Natural killer cell (primary cell): Measurements from ENCODE around the gene KHNYN. TPM values are rescaled to one million over a fixed set of nuclear protein-coding genes. Genes with fewer than 3 reads are reported as not detected.

Experiments
- ATAC-seq, 3 donors: fragments of 150-1000 bp in 2 of 3; fragments of 200-7000 bp in 1 of 3; cut with Tn5 transposase; 1 replicate in 1 of 3; 2 replicates in 2 of 3; pipeline ENCODE4 v1.10.0; 2021; ENCODE audit warnings: mild to moderate bottlenecking in 2 of 3, moderate library complexity in 2 of 3
- DNase-seq, 2 donors: peaks; one replicate each; pipeline versions ENCODE4 v3.0.0 to v3.0.0-alpha.2; 2013 to 2021; ENCODE audit warnings: mixed read lengths in 1 of 2
- H3K27ac ChIP-seq: one replicate; pipeline ENCODE4 v1.5.1; 2013; ENCODE audit warnings: mild to moderate bottlenecking, low read length
- H3K27me3 ChIP-seq: one replicate; pipeline ENCODE4 v1.6.1; 2013; ENCODE audit warnings: low read length; ENCODE audit not compliant: control insufficient read depth, insufficient read depth
- H3K36me3 ChIP-seq: one replicate; pipeline ENCODE4 v1.6.1; 2013; ENCODE audit warnings: low read length; ENCODE audit not compliant: control insufficient read depth, insufficient read depth
- H3K4me1 ChIP-seq: one replicate; pipeline ENCODE4 v1.6.1; 2013; ENCODE audit warnings: low read length; ENCODE audit not compliant: control insufficient read depth, insufficient read depth
- H3K4me3 ChIP-seq: one replicate; pipeline ENCODE4 v1.5.1; 2013; ENCODE audit warnings: low read length
- H3K9me3 ChIP-seq: one replicate; pipeline ENCODE4 v1.6.1; 2013; ENCODE audit warnings: low read length; ENCODE audit not compliant: control insufficient read depth, insufficient read depth
- H3K27ac Mint-ChIP-seq, 2 donors: one replicate each; pipeline ENCODE4 v1.8.0; 2022; ENCODE audit warnings: mild to moderate bottlenecking in 2 of 2, mixed read lengths in 2 of 2, moderate library complexity in 1 of 2
- H3K27me3 Mint-ChIP-seq, 2 donors: one replicate each; pipeline ENCODE4 v1.8.0; 2022; ENCODE audit warnings: low read depth in 2 of 2, mixed read lengths in 2 of 2
- H3K36me3 Mint-ChIP-seq: one replicate; pipeline ENCODE4 v1.8.0; 2022; ENCODE audit warnings: mixed read lengths
- H3K4me1 Mint-ChIP-seq, 2 donors: one replicate each; pipeline ENCODE4 v1.8.0; 2022; ENCODE audit warnings: mixed read lengths in 2 of 2
- H3K4me3 Mint-ChIP-seq: one replicate; pipeline ENCODE4 v1.8.0; 2022; ENCODE audit warnings: mild to moderate bottlenecking, moderate library complexity, mixed read lengths
- H3K9me3 Mint-ChIP-seq, 2 donors: one replicate each; pipeline ENCODE4 v1.8.0; 2022; ENCODE audit warnings: mixed read lengths in 2 of 2
- WGBS: methylation state at CpG from one replicate; pipeline ENCODE4 v1.1.7; 2013; ENCODE audit warnings: missing lambda C conversion rate; ENCODE audit not compliant: insufficient coverage; 5-methylcytosine and 5-hydroxymethylcytosine counted together
- intact Hi-C: fragments of 100-400 bp; cut with micrococcal nuclease; formaldehyde crosslinking; loops from one replicate; pipeline ENCODE4 v1.14.2; 2022
- total RNA-seq, 4 donors: library from RNA; stranded (reverse); fragments of 120-200 nt in 1 of 4; gene quantifications; one replicate each; pipeline versions ENCODE4 v1.2.3 to v1.2.4, GENCODE V29; 2013 to 2022
- TF ChIP-seq, protein P1 (sequence below): fragments of 200-600 bp; IDR thresholded peaks from one replicate; pipeline ENCODE4 v1.8.0; 2022; ENCODE audit warnings: antibody characterized with exemption

The KHNYN gene
- total RNA-seq, 3 donors from 2014 or later (not counting 1 experiment from before 2014, with no cell fraction given) = 106 to 141 (median 116) TPM

DNA sequence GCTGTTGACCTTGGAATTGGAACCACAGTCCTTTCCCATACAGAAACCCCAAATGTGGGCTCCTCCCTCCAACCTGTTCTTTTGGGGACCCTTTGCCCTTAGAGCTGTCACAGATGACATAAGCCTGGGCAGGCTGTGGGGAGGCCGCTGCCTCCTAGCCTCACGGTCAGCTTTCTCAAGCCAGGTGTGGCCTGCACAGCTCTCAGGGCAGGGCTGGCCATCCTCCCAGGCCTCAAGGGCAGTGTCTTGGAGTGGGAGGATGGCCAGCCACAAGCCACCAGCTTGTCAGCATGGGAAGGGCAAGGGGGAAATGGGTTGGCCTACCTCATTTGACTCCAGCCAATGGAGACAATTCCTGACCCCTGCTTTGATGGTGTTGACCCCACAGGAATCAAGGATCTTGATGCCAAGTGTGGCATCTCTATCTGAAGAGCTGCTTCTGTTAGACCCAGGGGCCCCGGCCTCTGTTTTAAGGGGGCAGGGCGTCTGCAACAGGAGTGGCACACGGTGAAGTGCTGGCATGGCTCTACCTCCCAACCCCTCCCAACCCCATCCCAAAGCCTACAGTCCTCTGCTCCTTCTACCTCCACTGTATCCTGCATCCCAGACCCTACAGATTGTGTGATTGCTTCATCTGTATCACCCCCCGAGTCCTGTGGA is 11.8 kb upstream of the KHNYN start:
- intact Hi-C loops = no loop called here
- Mint-ChIP-seq H3K4me1 (no peaks in the 10 kb centered on the region), H3K27ac (no peak overlapping the region), H3K36me3 (no peaks in the 10 kb centered on the region), H3K4me3 (no peak overlapping the region), H3K27me3 (peaks cover 0 to 11% of the 10 kb centered on the region in 2 donors), H3K9me3 (no peaks in the 10 kb centered on the region)
- TF ChIP-seq, protein P1, sequence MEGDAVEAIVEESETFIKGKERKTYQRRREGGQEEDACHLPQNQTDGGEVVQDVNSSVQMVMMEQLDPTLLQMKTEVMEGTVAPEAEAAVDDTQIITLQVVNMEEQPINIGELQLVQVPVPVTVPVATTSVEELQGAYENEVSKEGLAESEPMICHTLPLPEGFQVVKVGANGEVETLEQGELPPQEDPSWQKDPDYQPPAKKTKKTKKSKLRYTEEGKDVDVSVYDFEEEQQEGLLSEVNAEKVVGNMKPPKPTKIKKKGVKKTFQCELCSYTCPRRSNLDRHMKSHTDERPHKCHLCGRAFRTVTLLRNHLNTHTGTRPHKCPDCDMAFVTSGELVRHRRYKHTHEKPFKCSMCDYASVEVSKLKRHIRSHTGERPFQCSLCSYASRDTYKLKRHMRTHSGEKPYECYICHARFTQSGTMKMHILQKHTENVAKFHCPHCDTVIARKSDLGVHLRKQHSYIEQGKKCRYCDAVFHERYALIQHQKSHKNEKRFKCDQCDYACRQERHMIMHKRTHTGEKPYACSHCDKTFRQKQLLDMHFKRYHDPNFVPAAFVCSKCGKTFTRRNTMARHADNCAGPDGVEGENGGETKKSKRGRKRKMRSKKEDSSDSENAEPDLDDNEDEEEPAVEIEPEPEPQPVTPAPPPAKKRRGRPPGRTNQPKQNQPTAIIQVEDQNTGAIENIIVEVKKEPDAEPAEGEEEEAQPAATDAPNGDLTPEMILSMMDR = no peak
- ATAC-seq (no peak), DNase-seq (no peak)
- Histone ChIP-seq H3K27ac (no peak overlapping the region), H3K4me3 (no peak overlapping the region), H3K4me1 (peaks cover 4% of the 10 kb centered on the region), H3K36me3 (no peaks in the 10 kb centered on the region), H3K9me3 (no peaks in the 10 kb centered on the region), H3K27me3 (no peaks in the 10 kb centered on the region)
- WGBS = 86% methylated on average over 6 of the region's 6 CpGs

DNA sequence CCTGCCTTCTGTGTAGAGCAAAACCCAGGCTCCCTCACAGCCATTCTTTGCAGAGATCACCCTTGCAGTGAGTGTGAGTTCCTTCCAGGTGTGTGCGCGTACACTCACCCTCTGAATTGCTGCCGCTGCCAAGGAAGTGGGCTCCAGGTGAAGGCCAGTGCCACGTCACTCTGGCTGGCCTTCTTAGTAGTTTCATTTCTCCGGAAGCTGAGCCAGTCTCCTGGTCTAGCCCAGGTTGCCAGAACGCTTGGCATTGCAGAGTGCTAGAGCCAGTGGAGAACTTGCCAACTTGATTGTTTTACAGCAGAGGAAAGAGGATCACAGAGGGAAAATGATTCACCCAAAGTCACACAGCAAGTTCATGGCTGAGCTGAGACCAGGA is 11.3 kb upstream of the KHNYN start:
- no peaks in the 10 kb centered on the region for H3K36me3 Mint-ChIP-seq
- H3K9me3 Mint-ChIP-seq = no peaks in the 10 kb centered on the region
- ATAC-seq (no peak), DNase-seq (no peak)
- Histone ChIP-seq H3K27me3 (no peaks in the 10 kb centered on the region), H3K4me3 (no peak overlapping the region), H3K4me1 (peaks cover 5% of the 10 kb centered on the region), H3K36me3 (no peaks in the 10 kb centered on the region), H3K27ac (no peak overlapping the region), H3K9me3 (no peaks in the 10 kb centered on the region)
- H3K27me3 Mint-ChIP-seq = peaks cover 0 to 11% of the 10 kb centered on the region in 2 donors
- TF ChIP-seq, protein P1 = no peak
- H3K27ac Mint-ChIP-seq = no peak overlapping the region
- no peak overlapping the region for H3K4me3 Mint-ChIP-seq
- intact Hi-C loops = no loop called here
- no peaks in the 10 kb centered on the region for H3K4me1 Mint-ChIP-seq
- WGBS = 71% methylated on average over 6 of the region's 6 CpGs

DNA sequence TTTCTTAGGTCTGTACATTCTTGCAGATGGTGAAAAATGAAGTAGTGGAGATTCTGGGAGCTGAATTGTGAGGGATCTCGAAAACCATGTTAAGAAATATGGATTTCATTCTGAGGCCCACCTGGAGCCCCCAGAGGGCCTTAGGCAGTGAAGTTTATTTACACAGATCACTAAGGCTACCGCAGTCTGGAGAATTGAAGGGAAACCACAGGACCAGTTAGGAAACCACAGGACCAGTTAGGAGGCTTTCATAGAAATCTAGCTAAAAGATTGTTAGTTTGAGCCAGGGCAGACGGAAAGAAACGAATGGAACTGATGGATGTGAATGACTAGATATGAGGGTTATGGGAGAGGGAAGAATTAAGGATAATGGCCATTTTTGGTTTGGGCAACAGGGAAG is 7.5 kb upstream of the KHNYN start:
- DNase-seq (peak in 1 of 2 donors; percentile 28), ATAC-seq (peak in 1 of 3 donors; percentile 55)
- Mint-ChIP-seq H3K27me3 (peaks cover 0 to 7% of the 10 kb centered on the region in 2 donors), H3K4me3 (no peak overlapping the region), H3K4me1 (no peaks in the 10 kb centered on the region), H3K27ac (no peak overlapping the region), H3K9me3 (no peaks in the 10 kb centered on the region), H3K36me3 (no peaks in the 10 kb centered on the region)
- no peaks in the 10 kb centered on the region for H3K27me3 ChIP-seq
- H3K27ac ChIP-seq = no peak overlapping the region
- intact Hi-C loops = no loop called here
- no peak overlapping the region for H3K4me3 ChIP-seq
- WGBS = 6% methylated on average over 4 of the region's 4 CpGs
- TF ChIP-seq, protein P1 = no peak
- H3K4me1 ChIP-seq = peaks cover 5% of the 10 kb centered on the region
- H3K9me3 ChIP-seq = no peaks in the 10 kb centered on the region
- no peaks in the 10 kb centered on the region for H3K36me3 ChIP-seq
